ENCODE measurements around the gene NFU1.

DNA sequence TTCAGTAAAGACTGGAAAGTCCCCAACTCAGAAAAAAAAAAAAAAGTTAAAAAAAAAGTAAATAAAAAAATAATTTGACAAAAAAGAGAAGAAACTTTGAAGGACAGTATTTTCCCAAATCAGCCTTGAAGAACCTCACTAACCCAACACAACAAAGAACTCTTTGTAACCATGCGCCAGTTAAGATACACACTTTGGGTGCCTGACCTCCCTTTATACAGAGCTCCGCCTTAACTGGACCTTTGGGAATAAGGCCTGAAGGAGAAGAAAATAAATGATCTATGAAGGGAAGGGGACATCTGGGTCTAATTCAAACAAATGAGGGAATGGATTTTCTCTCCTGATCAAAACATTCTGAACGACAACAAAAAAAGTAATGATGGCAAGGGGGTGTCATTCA, 48.0 kb downstream of the NFU1 start:
- TF ChIP-seq, protein P1, sequence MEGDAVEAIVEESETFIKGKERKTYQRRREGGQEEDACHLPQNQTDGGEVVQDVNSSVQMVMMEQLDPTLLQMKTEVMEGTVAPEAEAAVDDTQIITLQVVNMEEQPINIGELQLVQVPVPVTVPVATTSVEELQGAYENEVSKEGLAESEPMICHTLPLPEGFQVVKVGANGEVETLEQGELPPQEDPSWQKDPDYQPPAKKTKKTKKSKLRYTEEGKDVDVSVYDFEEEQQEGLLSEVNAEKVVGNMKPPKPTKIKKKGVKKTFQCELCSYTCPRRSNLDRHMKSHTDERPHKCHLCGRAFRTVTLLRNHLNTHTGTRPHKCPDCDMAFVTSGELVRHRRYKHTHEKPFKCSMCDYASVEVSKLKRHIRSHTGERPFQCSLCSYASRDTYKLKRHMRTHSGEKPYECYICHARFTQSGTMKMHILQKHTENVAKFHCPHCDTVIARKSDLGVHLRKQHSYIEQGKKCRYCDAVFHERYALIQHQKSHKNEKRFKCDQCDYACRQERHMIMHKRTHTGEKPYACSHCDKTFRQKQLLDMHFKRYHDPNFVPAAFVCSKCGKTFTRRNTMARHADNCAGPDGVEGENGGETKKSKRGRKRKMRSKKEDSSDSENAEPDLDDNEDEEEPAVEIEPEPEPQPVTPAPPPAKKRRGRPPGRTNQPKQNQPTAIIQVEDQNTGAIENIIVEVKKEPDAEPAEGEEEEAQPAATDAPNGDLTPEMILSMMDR (IDR thresholded peaks at IDR 0.05) = no peak
- no peak for TF ChIP-seq POLR2A (IDR thresholded peaks at IDR 0.05)
